ENCODE results near the gene ACACB. TPM values are rescaled to one million over a fixed set of nuclear protein-coding genes. Genes with fewer than 3 reads are reported as not detected.

Gene ACACB
- total RNA-seq, 1 experiment from 2014 or later = 21.7 TPM

- DNase-seq (no peak), ATAC-seq (no peak)
- H3K9me2 ChIP-seq (replicated peaks; ENCODE audit: low read length) = no peaks in the 10 kb centered on the region
- H3K9ac ChIP-seq (ENCODE audit: low read length) = no peak overlapping the region
- no peak overlapping the region for H2AFZ ChIP-seq (ENCODE audit: low read length)
- peaks cover 10% of the 10 kb centered on the region; the same call in 1 of the 2 replicates for H3K36me3 ChIP-seq (ENCODE audit: low read depth, low read length)
- H3K9me3 ChIP-seq (ENCODE audit: low read length) = no peaks in the 10 kb centered on the region
- no peak overlapping the region for H3K27ac ChIP-seq (ENCODE audit: low read length)
- no peaks in the 10 kb centered on the region for H4K20me1 ChIP-seq (ENCODE audit: low read length)
- no peak overlapping the region for H3K4me3 ChIP-seq (ENCODE audit: low read length)
- CTCF ChIA-PET = no interaction called here
- intact Hi-C loops (cut with micrococcal nuclease) = no loop called here
- H3K4me2 ChIP-seq (ENCODE audit: low read length) = no peak overlapping the region
- H3K79me2 ChIP-seq (ENCODE audit: low read length) = no peaks in the 10 kb centered on the region
- POLR2A ChIA-PET (ENCODE audit: unreplicated experiment) = no interaction called here
- H3K4me1 ChIP-seq (ENCODE audit: insufficient read depth, low read length) = no peaks in the 10 kb centered on the region
- TF ChIP-seq EZH2 (IDR thresholded peaks at IDR 0.05; ENCODE audit: low read length, unreplicated experiment) (no peak), CTCF (conservative IDR thresholded peaks at IDR 0.05; ENCODE audit: low read depth, low read length) (no peak), EZH2phosphoT487 (IDR thresholded peaks at IDR 0.05; ENCODE audit: borderline replicate concordance, low read length) (no peak)
- H3F3A ChIP-seq (ENCODE audit: low read length, unreplicated experiment) = no peaks in the 10 kb centered on the region
- BruUV-seq (replicated peaks) = no TSS peak
- no peaks in the 10 kb centered on the region for H3K27me3 ChIP-seq (ENCODE audit: low read length)
These were observed 124.0 kb downstream of the ACACB start for GRCh38 chr12:109240365-109240764.

GRCh38 chr12:109241936-109242335, 125.5 kb downstream of the ACACB start:
- no peak overlapping the region for H3K4me3 ChIP-seq (ENCODE audit: low read length)
- ChIA-PET POLR2A (ENCODE audit: unreplicated experiment) (no interaction called here), CTCF (no interaction called here)
- H3K9me2 ChIP-seq (replicated peaks; ENCODE audit: low read length) = no peaks in the 10 kb centered on the region
- H3K27me3 ChIP-seq (ENCODE audit: low read length) = no peaks in the 10 kb centered on the region
- H3K79me2 ChIP-seq (ENCODE audit: low read length) = no peaks in the 10 kb centered on the region
- peaks cover 12% of the 10 kb centered on the region; the same call in 1 of the 2 replicates for H3K36me3 ChIP-seq (ENCODE audit: low read depth, low read length)
- no peak overlapping the region for H2AFZ ChIP-seq (ENCODE audit: low read length)
- no peaks in the 10 kb centered on the region for H3F3A ChIP-seq (ENCODE audit: low read length, unreplicated experiment)
- no peaks in the 10 kb centered on the region for H3K9me3 ChIP-seq (ENCODE audit: low read length)
- DNase-seq (no peak), ATAC-seq (no peak)
- H3K27ac ChIP-seq (ENCODE audit: low read length) = no peak overlapping the region
- no peaks in the 10 kb centered on the region for H3K4me1 ChIP-seq (ENCODE audit: insufficient read depth, low read length)
- intact Hi-C loops (cut with micrococcal nuclease) = no loop called here
- no TSS peak for BruUV-seq (replicated peaks)
- no peak overlapping the region for H3K9ac ChIP-seq (ENCODE audit: low read length)
- no peaks in the 10 kb centered on the region for H4K20me1 ChIP-seq (ENCODE audit: low read length)
- TF ChIP-seq EZH2 (IDR thresholded peaks at IDR 0.05; ENCODE audit: low read length, unreplicated experiment) (no peak), CTCF (conservative IDR thresholded peaks at IDR 0.05; ENCODE audit: low read depth, low read length) (no peak), EZH2phosphoT487 (IDR thresholded peaks at IDR 0.05; ENCODE audit: borderline replicate concordance, low read length) (no peak)
- H3K4me2 ChIP-seq (ENCODE audit: low read length) = no peak overlapping the region

- no peak overlapping the region for H2AFZ ChIP-seq (ENCODE audit: low read length)
- TF ChIP-seq EZH2phosphoT487 (IDR thresholded peaks at IDR 0.05; ENCODE audit: borderline replicate concordance, low read length) (no peak), CTCF (conservative IDR thresholded peaks at IDR 0.05; ENCODE audit: low read depth, low read length) (no peak), EZH2 (IDR thresholded peaks at IDR 0.05; ENCODE audit: low read length, unreplicated experiment) (no peak)
These were observed 127.7 kb downstream of the ACACB start for GRCh38 chr12:109244073-109244472.

More at GRCh38 chr12:109244073-109244472, 127.7 kb downstream of the ACACB start:
- H3K27me3 ChIP-seq (ENCODE audit: low read length) = no peaks in the 10 kb centered on the region
- H3K4me1 ChIP-seq (ENCODE audit: insufficient read depth, low read length) = no peaks in the 10 kb centered on the region
- H3K36me3 ChIP-seq (ENCODE audit: low read depth, low read length) = peaks cover 17% of the 10 kb centered on the region; the same call in 1 of the 2 replicates
- H3K9me2 ChIP-seq (replicated peaks; ENCODE audit: low read length) = no peaks in the 10 kb centered on the region
- DNase-seq (no peak), ATAC-seq (no peak)
- intact Hi-C loops (cut with micrococcal nuclease) = no loop called here
- no peak overlapping the region for H3K4me2 ChIP-seq (ENCODE audit: low read length)
- ChIA-PET CTCF (interaction anchor here (0.5 kb wide), 1 partner anchor 568 kb away, joined by 3 read pairs; no protein-coding TSS in a partner anchor), POLR2A (ENCODE audit: unreplicated experiment) (no interaction called here)
- no peaks in the 10 kb centered on the region for H4K20me1 ChIP-seq (ENCODE audit: low read length)
- no TSS peak for BruUV-seq (replicated peaks)
- no peak overlapping the region for H3K4me3 ChIP-seq (ENCODE audit: low read length)
- no peaks in the 10 kb centered on the region for H3F3A ChIP-seq (ENCODE audit: low read length, unreplicated experiment)
- no peaks in the 10 kb centered on the region for H3K9me3 ChIP-seq (ENCODE audit: low read length)
- no peak overlapping the region for H3K9ac ChIP-seq (ENCODE audit: low read length)
- no peak overlapping the region for H3K27ac ChIP-seq (ENCODE audit: low read length)
- H3K79me2 ChIP-seq (ENCODE audit: low read length) = no peaks in the 10 kb centered on the region
